ENCODE measurements around the gene SRBD1. TPM values are rescaled to one million over a fixed set of nuclear protein-coding genes. Genes with fewer than 3 reads are reported as not detected.

The SRBD1 gene
- total RNA-seq, 1 donor = 22.4 TPM

DNA sequence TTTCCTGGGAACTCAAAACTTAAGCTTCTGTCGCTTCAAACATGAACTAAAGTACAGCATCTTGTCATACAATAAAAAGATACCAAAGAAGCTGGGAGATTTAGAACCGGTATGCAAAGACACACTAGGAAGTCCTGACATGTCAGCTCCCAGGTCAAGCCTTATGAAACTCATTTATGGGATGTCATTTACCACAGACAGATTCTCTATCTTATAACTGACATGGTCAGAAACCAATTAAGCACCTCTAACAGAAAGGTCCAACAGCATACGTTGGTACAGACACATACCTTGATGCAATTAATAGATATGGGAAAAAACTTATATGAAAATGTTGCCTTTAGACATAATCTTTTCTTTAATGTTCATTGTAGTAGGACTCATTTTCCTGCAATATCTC is 169.0 kb downstream of the SRBD1 start:
- TF ChIP-seq, protein P1, sequence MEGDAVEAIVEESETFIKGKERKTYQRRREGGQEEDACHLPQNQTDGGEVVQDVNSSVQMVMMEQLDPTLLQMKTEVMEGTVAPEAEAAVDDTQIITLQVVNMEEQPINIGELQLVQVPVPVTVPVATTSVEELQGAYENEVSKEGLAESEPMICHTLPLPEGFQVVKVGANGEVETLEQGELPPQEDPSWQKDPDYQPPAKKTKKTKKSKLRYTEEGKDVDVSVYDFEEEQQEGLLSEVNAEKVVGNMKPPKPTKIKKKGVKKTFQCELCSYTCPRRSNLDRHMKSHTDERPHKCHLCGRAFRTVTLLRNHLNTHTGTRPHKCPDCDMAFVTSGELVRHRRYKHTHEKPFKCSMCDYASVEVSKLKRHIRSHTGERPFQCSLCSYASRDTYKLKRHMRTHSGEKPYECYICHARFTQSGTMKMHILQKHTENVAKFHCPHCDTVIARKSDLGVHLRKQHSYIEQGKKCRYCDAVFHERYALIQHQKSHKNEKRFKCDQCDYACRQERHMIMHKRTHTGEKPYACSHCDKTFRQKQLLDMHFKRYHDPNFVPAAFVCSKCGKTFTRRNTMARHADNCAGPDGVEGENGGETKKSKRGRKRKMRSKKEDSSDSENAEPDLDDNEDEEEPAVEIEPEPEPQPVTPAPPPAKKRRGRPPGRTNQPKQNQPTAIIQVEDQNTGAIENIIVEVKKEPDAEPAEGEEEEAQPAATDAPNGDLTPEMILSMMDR (IDR thresholded peaks at IDR 0.05; ENCODE audit: insufficient read depth, low read length) = no peak
- no peak for DNase-seq (ENCODE audit: low read depth)

DNA sequence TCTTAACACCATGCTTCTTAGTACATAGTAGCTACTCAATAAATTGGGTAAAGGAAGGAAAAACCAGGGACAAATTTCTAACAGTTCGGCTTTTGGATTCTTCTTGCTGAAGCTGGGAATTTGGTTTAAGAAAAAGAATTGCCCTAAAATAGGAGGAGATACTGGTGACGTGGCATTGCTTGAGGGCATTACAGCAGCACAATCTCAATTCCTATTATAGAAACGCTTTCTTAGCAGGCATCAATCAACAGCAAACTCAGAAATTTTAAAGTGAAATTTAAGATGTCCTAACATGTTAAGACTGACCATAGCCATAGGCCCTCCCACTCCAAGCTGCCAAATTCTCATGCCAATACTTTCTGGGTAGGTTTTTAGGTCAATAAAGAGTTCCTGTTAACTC is 169.5 kb downstream of the SRBD1 start:
- no peak for DNase-seq (ENCODE audit: low read depth)
- H3K4me3 ChIP-seq (ENCODE audit: low read depth, low read length) = no peak overlapping the region
- TF ChIP-seq, protein P1 (IDR thresholded peaks at IDR 0.05; ENCODE audit: insufficient read depth, low read length) = no peak

More for the DNA sequence above, 169.0 kb downstream of the SRBD1 start:
- no peak overlapping the region for H3K4me3 ChIP-seq (ENCODE audit: low read depth, low read length)

DNA sequence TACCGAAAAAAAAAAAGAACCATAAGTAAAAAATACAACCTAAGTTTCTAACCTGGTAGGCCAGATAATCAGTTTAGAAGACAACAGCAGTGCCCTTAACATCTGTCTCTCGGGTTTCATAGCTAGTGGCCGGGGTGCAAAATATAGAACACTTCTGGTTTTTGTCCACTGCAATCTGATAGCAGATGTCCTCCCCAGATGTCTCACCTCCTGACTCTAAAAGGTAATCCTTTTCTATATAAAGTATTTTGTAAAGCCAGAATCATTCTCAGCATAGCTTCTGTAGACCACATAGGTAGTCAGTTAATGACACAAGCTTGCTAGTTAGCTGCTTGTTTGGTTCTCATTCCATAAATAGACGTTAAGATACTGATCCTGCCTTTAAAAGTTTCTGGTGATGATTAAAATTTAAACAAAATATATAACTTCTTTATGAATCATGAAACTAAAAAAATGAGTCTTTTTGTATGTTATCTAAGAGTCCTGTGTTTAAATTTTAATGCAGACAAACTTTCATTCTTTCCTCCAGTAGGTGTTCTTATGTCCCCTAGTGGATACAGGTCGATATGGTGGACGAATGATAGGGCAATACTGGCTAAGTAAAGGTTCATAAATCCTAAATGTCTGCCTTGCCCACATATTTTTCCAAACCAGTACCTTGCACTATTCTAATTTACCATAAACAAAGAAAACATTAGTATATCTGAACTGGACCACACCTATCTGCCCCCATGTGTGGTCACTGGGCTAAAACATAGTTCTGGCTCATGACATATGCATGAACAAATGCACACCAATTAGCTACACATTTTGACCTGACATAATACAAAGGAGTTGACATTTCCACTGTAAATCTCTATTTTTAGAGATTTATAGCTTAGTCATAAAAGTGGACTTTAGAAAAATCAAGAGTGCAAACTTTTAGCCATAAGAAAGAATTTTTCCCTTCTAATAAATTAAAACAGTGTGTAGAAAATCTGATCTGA is 171.0 kb downstream of the SRBD1 start:
- TF ChIP-seq, protein P1 (IDR thresholded peaks at IDR 0.05; ENCODE audit: insufficient read depth, low read length) = no peak
- no peak overlapping the region for H3K4me3 ChIP-seq (ENCODE audit: low read depth, low read length)
- DNase-seq (ENCODE audit: low read depth) = peak; percentile 30

DNA sequence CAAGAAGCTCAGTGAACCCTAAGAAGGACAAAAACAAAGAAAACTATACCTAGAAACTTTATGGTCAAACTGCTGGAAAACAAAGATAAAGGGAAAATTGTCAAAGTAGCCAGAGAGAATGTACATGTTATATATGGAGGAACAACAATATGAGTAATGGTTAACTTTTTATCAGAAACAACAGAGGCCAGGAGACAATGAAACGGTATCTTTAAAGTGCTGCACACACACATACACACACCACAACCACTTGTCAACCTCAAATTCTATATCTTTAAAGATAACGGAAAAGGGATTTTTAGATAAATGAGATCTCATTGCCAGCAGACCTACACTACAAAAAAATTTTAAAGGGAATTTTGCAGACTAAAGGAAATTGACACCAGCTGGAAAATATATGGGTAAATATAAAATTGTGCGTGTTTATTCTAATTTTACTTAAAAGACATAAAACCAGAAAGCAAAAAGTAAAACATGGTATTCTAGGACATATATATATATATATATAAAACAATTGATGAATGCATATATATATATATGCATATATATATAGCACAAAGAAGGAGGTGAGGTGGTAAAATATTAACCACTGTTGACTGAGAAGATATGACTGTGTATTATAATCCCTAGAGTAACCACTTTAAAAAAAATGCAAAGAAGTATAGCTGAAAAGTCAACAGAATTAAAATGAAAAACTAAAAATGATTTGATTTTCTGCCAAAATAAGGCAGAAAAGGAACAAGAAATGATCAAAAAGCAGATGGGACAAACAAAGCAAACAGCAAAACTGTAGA is 172.0 kb downstream of the SRBD1 start:
- no peak overlapping the region for H3K4me3 ChIP-seq (ENCODE audit: low read depth, low read length)
- DNase-seq (ENCODE audit: low read depth) = no peak
- TF ChIP-seq, protein P1 (IDR thresholded peaks at IDR 0.05; ENCODE audit: insufficient read depth, low read length) = no peak

DNA sequence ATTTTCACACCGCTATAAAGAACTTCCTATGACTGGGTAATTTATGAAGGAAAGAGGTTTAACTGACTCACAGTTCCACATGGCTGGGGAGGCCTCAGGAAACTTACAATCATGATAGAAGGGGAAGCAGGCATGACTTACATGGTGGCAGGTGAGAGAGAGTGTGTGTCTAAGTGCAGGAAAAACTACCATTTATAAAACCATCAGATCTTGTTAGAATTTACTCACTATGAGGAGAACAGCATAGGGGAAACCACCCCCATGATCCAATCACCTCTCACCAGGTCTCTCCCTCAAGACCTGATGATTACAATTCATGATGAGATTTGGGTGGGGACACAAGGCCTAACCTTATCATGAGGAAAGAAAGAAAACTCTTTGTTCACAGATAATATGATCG is 174.6 kb downstream of the SRBD1 start:
- no peak overlapping the region for H3K4me3 ChIP-seq (ENCODE audit: low read depth, low read length)
- TF ChIP-seq, protein P1 (IDR thresholded peaks at IDR 0.05; ENCODE audit: insufficient read depth, low read length) = no peak
- no peak for DNase-seq (ENCODE audit: low read depth)

DNA sequence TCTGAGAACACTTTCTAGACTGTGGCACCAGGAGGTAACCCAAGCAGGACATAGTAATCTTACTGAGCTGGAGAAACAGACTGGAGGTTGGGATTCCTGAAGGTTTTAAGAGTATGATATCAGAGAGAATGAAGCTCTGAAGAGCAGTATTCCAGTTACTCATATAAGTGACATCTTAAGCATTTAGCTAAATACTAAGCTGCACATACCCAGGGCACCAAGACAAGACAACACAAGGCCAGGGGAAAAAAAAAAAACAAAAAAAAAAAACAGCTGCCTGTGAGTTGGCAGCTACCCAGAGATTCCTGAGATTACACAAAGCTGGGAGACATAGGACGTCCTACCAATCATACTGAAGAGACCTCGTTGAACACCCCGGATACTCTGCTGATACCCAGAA is 175.8 kb downstream of the SRBD1 start:
- DNase-seq (ENCODE audit: low read depth) = peak; percentile 18
- TF ChIP-seq, protein P1 (IDR thresholded peaks at IDR 0.05; ENCODE audit: insufficient read depth, low read length) = no peak
- H3K4me3 ChIP-seq (ENCODE audit: low read depth, low read length) = no peak overlapping the region

Data from fibroblast of the aortic adventitia (primary cell).